Stimulated activated CD8-positive, alpha-beta memory T cell treated with anti-CD3 and anti-CD28 coated beads, Interleukin-7, amount 100 ng/mL, for 4 hours (primary cell): Measurements from ENCODE around the gene ZNF148.
"Not testable (repeated sequence)": the region's sequence is repeated elsewhere in the genome, so short reads cannot be mapped to it uniquely, and the experiment has no call there.

ENCODE experiments used
- DNase-seq, 2 donors: peaks; one replicate each; pipeline ENCODE4 v3.0.0-alpha.2; 2020; ENCODE audit warnings: low read depth in 2 of 2

The ZNF148 gene

GRCh38 chr3:125375950-125376679 lies 990 bp upstream of the ZNF148 start:
- DNase-seq, result no peak

- peak; percentile 34 to 50 for DNase-seq
Measured at GRCh38 chr3:125374501-125374995, 577 bp downstream of the ZNF148 start.

GRCh38 chr3:125367403-125368230 lies 7.5 kb downstream of the ZNF148 start:
- DNase-seq, result no peak

GRCh38 chr3:125366132-125366531 lies 9.0 kb downstream of the ZNF148 start:
- no peak for DNase-seq

GRCh38 chr3:125359700-125360099 lies 15.4 kb downstream of the ZNF148 start:
- no peak for DNase-seq

- DNase-seq, result no peak
Measured at GRCh38 chr3:125358923-125359322, 16.2 kb downstream of the ZNF148 start.

GRCh38 chr3:125357837-125358236 lies 17.3 kb downstream of the ZNF148 start:
- DNase-seq, result no peak

- DNase-seq, result peak; percentile 12 to 50
Measured at GRCh38 chr3:125357032-125357658, 18.0 kb downstream of the ZNF148 start.

- no peak for DNase-seq
Measured at GRCh38 chr3:125356140-125357026, 18.7 kb downstream of the ZNF148 start.

GRCh38 chr3:125353659-125354058 lies 21.5 kb downstream of the ZNF148 start:
- no peak for DNase-seq

- no peak for DNase-seq
Measured at GRCh38 chr3:125353128-125353527, 22.0 kb downstream of the ZNF148 start.

- no peak for DNase-seq
Measured at GRCh38 chr3:125351814-125352456, 23.2 kb downstream of the ZNF148 start.

GRCh38 chr3:125351152-125351551 lies 24.0 kb downstream of the ZNF148 start:
- no peak for DNase-seq

- DNase-seq, result no peak
Measured at GRCh38 chr3:125350597-125350996, 24.5 kb downstream of the ZNF148 start.

- DNase-seq, result no peak
Measured at GRCh38 chr3:125349556-125350165, 25.5 kb downstream of the ZNF148 start.

GRCh38 chr3:125349055-125349454 lies 26.1 kb downstream of the ZNF148 start:
- DNase-seq, result no peak

GRCh38 chr3:125343367-125343766 lies 31.8 kb downstream of the ZNF148 start:
- DNase-seq, result not testable (repeated sequence)

- DNase-seq, result no peak
Measured at GRCh38 chr3:125340121-125340520, 35.0 kb downstream of the ZNF148 start.

- no peak for DNase-seq
Measured at GRCh38 chr3:125337506-125337905, 37.6 kb downstream of the ZNF148 start.
